Measurements from ENCODE around the gene ZNF728. TPM values are rescaled to one million over a fixed set of nuclear protein-coding genes. Genes with fewer than 3 reads are reported as not detected.
"Not testable (repeated sequence)": the region's sequence is repeated elsewhere in the genome, so short reads cannot be mapped to it uniquely, and the experiment has no call there.

Gene ZNF728
- 0.42 and 0.53 TPM in 2 replicates for total RNA-seq (2014; rRNA removed; shearing (Covaris generic))
- polyA plus RNA-seq (2015; cell fraction: cytosol; rRNA removed): 0.05 and 0.21 TPM in 2 replicates
- polyA plus RNA-seq (2015; cell fraction: nucleus; rRNA removed): 0.67 TPM in 1 of 2 replicates, not detected in the other

- in situ Hi-C loops (cut with HindIII; ENCODE audit: low pct_unique_long_range_greater_than_20kb, low sequenced_read_pairs): no loop called here
- DNase-seq (ENCODE audit: low read depth, low spot score): peak; percentile 22
Measured at GRCh38 chr19:23002690-23003422, at the start of gene ZNF728. ZNF728 (minus strand) TSS chr19:23003176; CDS start chr19:23003030, 146 bp downstream.

GRCh38 chr19:23052349-23052748 is 49.4 kb upstream of the ZNF728 start:
- no peak for DNase-seq (ENCODE audit: low read depth, low spot score)
- in situ Hi-C loops (cut with HindIII; ENCODE audit: low pct_unique_long_range_greater_than_20kb, low sequenced_read_pairs): no loop called here

- DNase-seq (ENCODE audit: low read depth, low spot score): no peak
- in situ Hi-C loops (cut with HindIII; ENCODE audit: low pct_unique_long_range_greater_than_20kb, low sequenced_read_pairs): no loop called here
Measured at GRCh38 chr19:23049256-23049655, 46.3 kb upstream of the ZNF728 start.

- in situ Hi-C loops (cut with HindIII; ENCODE audit: low pct_unique_long_range_greater_than_20kb, low sequenced_read_pairs): no loop called here
- no peak for DNase-seq (ENCODE audit: low read depth, low spot score)
Measured at GRCh38 chr19:23046743-23047142, 43.8 kb upstream of the ZNF728 start.

- no peak for DNase-seq (ENCODE audit: low read depth, low spot score)
- in situ Hi-C loops (cut with HindIII; ENCODE audit: low pct_unique_long_range_greater_than_20kb, low sequenced_read_pairs): no loop called here
Measured at GRCh38 chr19:23033721-23034120, 30.7 kb upstream of the ZNF728 start.

GRCh38 chr19:23015660-23016059 is 12.7 kb upstream of the ZNF728 start:
- in situ Hi-C loops (cut with HindIII; ENCODE audit: low pct_unique_long_range_greater_than_20kb, low sequenced_read_pairs): no loop called here

GRCh38 chr19:22994957-22995356 is 8.0 kb downstream of the ZNF728 start:
- in situ Hi-C loops (cut with HindIII; ENCODE audit: low pct_unique_long_range_greater_than_20kb, low sequenced_read_pairs); DNase-seq (ENCODE audit: low read depth, low spot score): not testable (repeated sequence)

More at GRCh38 chr19:23015660-23016059, 12.7 kb upstream of the ZNF728 start:
- DNase-seq (ENCODE audit: low read depth, low spot score): no peak

- DNase-seq (ENCODE audit: low read depth, low spot score): no peak
- in situ Hi-C loops (cut with HindIII; ENCODE audit: low pct_unique_long_range_greater_than_20kb, low sequenced_read_pairs): no loop called here
Measured at GRCh38 chr19:22976248-22976647, 26.7 kb downstream of the ZNF728 start.

GRCh38 chr19:22975546-22976136 is 27.3 kb downstream of the ZNF728 start:
- in situ Hi-C loops (cut with HindIII; ENCODE audit: low pct_unique_long_range_greater_than_20kb, low sequenced_read_pairs); DNase-seq (ENCODE audit: low read depth, low spot score): not testable (repeated sequence)

- peak; percentile 7 for DNase-seq (ENCODE audit: low read depth, low spot score)
- in situ Hi-C loops (cut with HindIII; ENCODE audit: low pct_unique_long_range_greater_than_20kb, low sequenced_read_pairs): no loop called here
Measured at GRCh38 chr19:22945560-22945959, 57.4 kb downstream of the ZNF728 start.

- DNase-seq (ENCODE audit: low read depth, low spot score): no peak
- in situ Hi-C loops (cut with HindIII; ENCODE audit: low pct_unique_long_range_greater_than_20kb, low sequenced_read_pairs): no loop called here
Measured at GRCh38 chr19:22935151-22935550, 67.8 kb downstream of the ZNF728 start.

- in situ Hi-C loops (cut with HindIII; ENCODE audit: low pct_unique_long_range_greater_than_20kb, low sequenced_read_pairs); DNase-seq (ENCODE audit: low read depth, low spot score): not testable (repeated sequence)
Measured at GRCh38 chr19:22927576-22927975, 75.4 kb downstream of the ZNF728 start.

- DNase-seq (ENCODE audit: low read depth, low spot score); in situ Hi-C loops (cut with HindIII; ENCODE audit: low pct_unique_long_range_greater_than_20kb, low sequenced_read_pairs): not testable (repeated sequence)
Measured at GRCh38 chr19:22925181-22925580, 77.8 kb downstream of the ZNF728 start.

Small RNA genes lying within 50 kb of the gene (small RNA-seq; reads per million reads assigned to genes)
- 0 reads per million in 2 experiments for gene AC022145.2

Other genes starting within 250 kb of the ZNF728 start
- gene ZNF99, start 219.0 kb downstream of the ZNF728 start, total RNA-seq (2014; rRNA removed; shearing (Covaris generic)): not detected in 2 replicates
- not detected in 2 replicates for gene ZNF723, start 170.9 kb downstream of the ZNF728 start, total RNA-seq (2014; rRNA removed; shearing (Covaris generic))
- gene ZNF730, start 113.8 kb upstream of the ZNF728 start, total RNA-seq (2014; rRNA removed; shearing (Covaris generic)): 0.08 and 0.27 TPM in 2 replicates
- gene ZNF724, start 247.2 kb upstream of the ZNF728 start, total RNA-seq (2014; rRNA removed; shearing (Covaris generic)): 4.1 and 6.2 TPM in 2 replicates

Data from SK-MEL-5 (cell line).